Astrocyte (in vitro differentiated cells and primary cell): ENCODE data around the gene HOXD11.

Experiments
- EZH2 ChIP-seq: IDR thresholded peaks from 2 replicates; pipeline ENCODE4 v1.6.1; 2012; ENCODE audit warnings: mild to moderate bottlenecking, low read length, inconsistent platforms; ENCODE audit not compliant: insufficient read depth
- TF ChIP-seq, protein P1 (sequence below): IDR thresholded peaks from 2 replicates; pipeline ENCODE4 v1.5.1; 2011; ENCODE audit warnings: low read depth, mild to moderate bottlenecking, inconsistent platforms, low read length, moderate library complexity; ENCODE audit not compliant: insufficient read depth

GRCh38 chr2:176115883-176116813 is 9.1 kb downstream of the HOXD11 start, which contains the start of gene HOXD10:
- TF ChIP-seq, protein P1, sequence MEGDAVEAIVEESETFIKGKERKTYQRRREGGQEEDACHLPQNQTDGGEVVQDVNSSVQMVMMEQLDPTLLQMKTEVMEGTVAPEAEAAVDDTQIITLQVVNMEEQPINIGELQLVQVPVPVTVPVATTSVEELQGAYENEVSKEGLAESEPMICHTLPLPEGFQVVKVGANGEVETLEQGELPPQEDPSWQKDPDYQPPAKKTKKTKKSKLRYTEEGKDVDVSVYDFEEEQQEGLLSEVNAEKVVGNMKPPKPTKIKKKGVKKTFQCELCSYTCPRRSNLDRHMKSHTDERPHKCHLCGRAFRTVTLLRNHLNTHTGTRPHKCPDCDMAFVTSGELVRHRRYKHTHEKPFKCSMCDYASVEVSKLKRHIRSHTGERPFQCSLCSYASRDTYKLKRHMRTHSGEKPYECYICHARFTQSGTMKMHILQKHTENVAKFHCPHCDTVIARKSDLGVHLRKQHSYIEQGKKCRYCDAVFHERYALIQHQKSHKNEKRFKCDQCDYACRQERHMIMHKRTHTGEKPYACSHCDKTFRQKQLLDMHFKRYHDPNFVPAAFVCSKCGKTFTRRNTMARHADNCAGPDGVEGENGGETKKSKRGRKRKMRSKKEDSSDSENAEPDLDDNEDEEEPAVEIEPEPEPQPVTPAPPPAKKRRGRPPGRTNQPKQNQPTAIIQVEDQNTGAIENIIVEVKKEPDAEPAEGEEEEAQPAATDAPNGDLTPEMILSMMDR, result no peak
- TF ChIP-seq EZH2, result peak; percentile 89
